Stomach (tissue), 4 donors: ENCODE measurements around the gene MCF2L.

Experiments used
- EP300 ChIP-seq: sonication (generic); formaldehyde crosslinking; IDR thresholded peaks from one replicate; pipeline ENCODE4 v1.6.1; 2017; ENCODE audit warnings: antibody characterized with exemption
- POLR2A ChIP-seq, 4 donors: fragments of 450-650 bp; IDR thresholded peaks; one replicate each; pipeline ENCODE4 v1.6.1; 2016; ENCODE audit warnings: antibody characterized with exemption in 4 of 4, control low read depth in 2 of 4, mild to moderate bottlenecking in 1 of 4, moderate library complexity in 1 of 4
- POLR2AphosphoS5 ChIP-seq, 3 donors: sonication (generic); formaldehyde crosslinking; IDR thresholded peaks; one replicate each; pipeline ENCODE4 v1.6.1; 2016; ENCODE audit warnings: antibody characterized with exemption in 3 of 3
- TF ChIP-seq, protein P1 (sequence below), 7 experiments: fragments of 450-650 bp in 4 of 7; fragments of 200-600 bp in 3 of 7; sonication (generic) in 3 of 7; IDR thresholded peaks; one replicate each; pipeline ENCODE4 v1.5.1; 2016 to 2019; ENCODE audit warnings: antibody characterized with exemption in 7 of 7, control low read depth in 2 of 7, mild to moderate bottlenecking in 1 of 7

DNA sequence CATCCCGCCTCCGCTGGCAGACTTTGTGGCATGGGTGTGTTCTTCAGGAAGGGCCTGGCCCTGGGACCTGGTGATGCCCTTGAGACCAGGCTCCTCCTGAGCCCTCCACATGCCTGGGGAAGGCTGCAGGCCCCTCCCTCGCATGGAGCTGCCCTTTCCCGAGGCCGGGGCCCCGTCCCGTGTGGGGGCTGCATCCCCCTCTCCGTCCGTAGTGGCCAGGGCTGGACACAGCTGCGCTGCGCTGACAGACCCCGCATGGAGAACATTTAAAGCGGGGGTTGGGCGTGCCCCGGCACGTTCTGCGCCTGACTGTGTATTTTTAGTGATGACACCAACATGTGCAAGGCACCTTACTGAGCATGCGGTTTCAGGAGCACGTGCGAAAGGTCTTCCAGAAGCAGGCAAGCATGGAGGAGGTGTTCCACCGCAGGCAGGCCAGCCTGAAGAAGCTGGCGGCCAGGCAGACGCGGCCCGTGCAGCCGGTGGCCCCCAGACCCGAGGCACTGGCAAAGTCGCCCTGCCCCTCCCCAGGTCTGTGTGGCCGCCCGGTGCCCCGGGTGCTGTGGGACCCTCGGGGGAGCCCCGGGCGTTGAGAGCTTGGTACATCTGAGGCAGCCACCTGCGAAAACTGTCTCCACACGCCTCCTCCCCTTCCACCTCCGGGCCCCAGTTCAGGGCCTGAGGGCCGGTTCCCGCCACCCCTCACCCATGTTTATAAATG is 107.8 kb downstream of the MCF2L start:
- TF ChIP-seq, protein P1, sequence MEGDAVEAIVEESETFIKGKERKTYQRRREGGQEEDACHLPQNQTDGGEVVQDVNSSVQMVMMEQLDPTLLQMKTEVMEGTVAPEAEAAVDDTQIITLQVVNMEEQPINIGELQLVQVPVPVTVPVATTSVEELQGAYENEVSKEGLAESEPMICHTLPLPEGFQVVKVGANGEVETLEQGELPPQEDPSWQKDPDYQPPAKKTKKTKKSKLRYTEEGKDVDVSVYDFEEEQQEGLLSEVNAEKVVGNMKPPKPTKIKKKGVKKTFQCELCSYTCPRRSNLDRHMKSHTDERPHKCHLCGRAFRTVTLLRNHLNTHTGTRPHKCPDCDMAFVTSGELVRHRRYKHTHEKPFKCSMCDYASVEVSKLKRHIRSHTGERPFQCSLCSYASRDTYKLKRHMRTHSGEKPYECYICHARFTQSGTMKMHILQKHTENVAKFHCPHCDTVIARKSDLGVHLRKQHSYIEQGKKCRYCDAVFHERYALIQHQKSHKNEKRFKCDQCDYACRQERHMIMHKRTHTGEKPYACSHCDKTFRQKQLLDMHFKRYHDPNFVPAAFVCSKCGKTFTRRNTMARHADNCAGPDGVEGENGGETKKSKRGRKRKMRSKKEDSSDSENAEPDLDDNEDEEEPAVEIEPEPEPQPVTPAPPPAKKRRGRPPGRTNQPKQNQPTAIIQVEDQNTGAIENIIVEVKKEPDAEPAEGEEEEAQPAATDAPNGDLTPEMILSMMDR (IDR thresholded peaks at IDR 0.05) = no peak
- no peak for TF ChIP-seq POLR2AphosphoS5 (IDR thresholded peaks at IDR 0.05)
- TF ChIP-seq POLR2A (IDR thresholded peaks at IDR 0.05) = no peak
- no peak for TF ChIP-seq EP300
